Transverse colon (tissue), 3 donors: ENCODE results near the gene ZNF362.

Experiments
- POLR2A ChIP-seq: fragments of 450-650 bp; IDR thresholded peaks from one replicate; pipeline ENCODE4 v1.6.1; 2016; ENCODE audit warnings: antibody characterized with exemption, mild to moderate bottlenecking, moderate library complexity
- POLR2AphosphoS5 ChIP-seq, 3 donors: sonication (generic); formaldehyde crosslinking; IDR thresholded peaks; one replicate each; pipeline ENCODE4 v1.6.1; 2016; ENCODE audit warnings: antibody characterized with exemption in 3 of 3

- TF ChIP-seq POLR2AphosphoS5 (IDR thresholded peaks at IDR 0.05) = no peak
- no peak for TF ChIP-seq POLR2A
Measured at GRCh38 chr1:33332881-33333280, 76.6 kb downstream of the ZNF362 start.
